ENCODE measurements around the gene SMYD3.

The SMYD3 gene

GRCh38 chr1:246152986-246153431 lies 354.1 kb downstream of the SMYD3 start:
- DNase-seq (ENCODE audit: low read depth in 2 of 3, low spot score in 1 of 3), result no peak

GRCh38 chr1:246151796-246152434 lies 355.2 kb downstream of the SMYD3 start:
- DNase-seq (ENCODE audit: low read depth in 2 of 3, low spot score in 1 of 3), result no peak

- DNase-seq (ENCODE audit: low read depth in 2 of 3, low spot score in 1 of 3), result no peak
Observed at GRCh38 chr1:246149543-246149942, 357.5 kb downstream of the SMYD3 start.

- DNase-seq (ENCODE audit: low read depth in 2 of 3, low spot score in 1 of 3), result no peak
Observed at GRCh38 chr1:246147524-246148461, 359.3 kb downstream of the SMYD3 start.

GRCh38 chr1:246146804-246147523 lies 360.1 kb downstream of the SMYD3 start:
- no peak for DNase-seq (ENCODE audit: low read depth in 2 of 3, low spot score in 1 of 3)

GRCh38 chr1:246145900-246146299 lies 361.2 kb downstream of the SMYD3 start:
- DNase-seq (ENCODE audit: low read depth in 2 of 3, low spot score in 1 of 3), result no peak

GRCh38 chr1:246144931-246145330 lies 362.1 kb downstream of the SMYD3 start:
- no peak for DNase-seq (ENCODE audit: low read depth in 2 of 3, low spot score in 1 of 3)

GRCh38 chr1:246142320-246142893 lies 364.7 kb downstream of the SMYD3 start:
- no peak for DNase-seq (ENCODE audit: low read depth in 2 of 3, low spot score in 1 of 3)

- no peak for DNase-seq (ENCODE audit: low read depth in 2 of 3, low spot score in 1 of 3)
Observed at GRCh38 chr1:246141306-246141705, 365.8 kb downstream of the SMYD3 start.

- DNase-seq (ENCODE audit: low read depth in 2 of 3, low spot score in 1 of 3), result no peak
Observed at GRCh38 chr1:246139745-246140182, 367.3 kb downstream of the SMYD3 start.

GRCh38 chr1:246138781-246139180 lies 368.3 kb downstream of the SMYD3 start:
- no peak for DNase-seq (ENCODE audit: low read depth in 2 of 3, low spot score in 1 of 3)

- no peak for DNase-seq (ENCODE audit: low read depth in 2 of 3, low spot score in 1 of 3)
Observed at GRCh38 chr1:246136477-246136876, 370.6 kb downstream of the SMYD3 start.

- no peak for DNase-seq (ENCODE audit: low read depth in 2 of 3, low spot score in 1 of 3)
Observed at GRCh38 chr1:246134789-246135188, 372.3 kb downstream of the SMYD3 start.

GRCh38 chr1:246131095-246131494 lies 376.0 kb downstream of the SMYD3 start:
- DNase-seq (ENCODE audit: low read depth in 2 of 3, low spot score in 1 of 3), result no peak

GRCh38 chr1:246128494-246129069 lies 378.5 kb downstream of the SMYD3 start:
- no peak for DNase-seq (ENCODE audit: low read depth in 2 of 3, low spot score in 1 of 3)

GRCh38 chr1:246126580-246126979 lies 380.5 kb downstream of the SMYD3 start:
- no peak for DNase-seq (ENCODE audit: low read depth in 2 of 3, low spot score in 1 of 3)

GRCh38 chr1:246122071-246122470 lies 385.0 kb downstream of the SMYD3 start:
- DNase-seq (ENCODE audit: low read depth in 2 of 3, low spot score in 1 of 3), result no peak

GRCh38 chr1:246121533-246121932 lies 385.5 kb downstream of the SMYD3 start:
- DNase-seq (ENCODE audit: low read depth in 2 of 3, low spot score in 1 of 3), result no peak

- DNase-seq (ENCODE audit: low read depth in 2 of 3, low spot score in 1 of 3), result no peak
Observed at GRCh38 chr1:246117066-246117791, 389.9 kb downstream of the SMYD3 start.

GRCh38 chr1:246114369-246114768 lies 392.7 kb downstream of the SMYD3 start:
- DNase-seq (ENCODE audit: low read depth in 2 of 3, low spot score in 1 of 3), result no peak
